Astrocyte (in vitro differentiated cells and primary cell): ENCODE results near the gene LCK. TPM values are rescaled to one million over a fixed set of nuclear protein-coding genes. Genes with fewer than 3 reads are reported as not detected.
A peak's percentile ranks its signal among the peaks of the same experiment; 100 is the strongest.

Experiments
- DNase-seq: peaks from one replicate; pipeline ENCODE4 v3.0.0-alpha.2; 2010; ENCODE audit warnings: low read depth
- FAIRE-seq: peaks from 2 replicates; lab custom pipeline; 2011; peaks lifted over from hg19 to GRCh38; lab: Jason Lieb, UNC
- H2AFZ ChIP-seq: 2 replicates; pipeline ENCODE4 v1.6.0; 2012; ENCODE audit warnings: low read depth, low read length, inconsistent platforms
- H3K27ac ChIP-seq: 2 replicates; pipeline ENCODE4 v1.5.1; 2011; ENCODE audit warnings: low read depth, low read length, inconsistent platforms
- H3K27me3 ChIP-seq: 2 replicates; pipeline ENCODE4 v1.6.0; 2011; ENCODE audit warnings: low read length, inconsistent platforms; ENCODE audit not compliant: insufficient read depth
- H3K36me3 ChIP-seq: 2 replicates; pipeline ENCODE4 v1.5.1; 2011; ENCODE audit warnings: low read length, inconsistent platforms; ENCODE audit not compliant: insufficient read depth
- H3K4me1 ChIP-seq: 2 replicates; pipeline ENCODE4 v1.5.1; 2011; ENCODE audit warnings: low read length, inconsistent platforms; ENCODE audit not compliant: insufficient read depth
- H3K4me2 ChIP-seq: 2 replicates; pipeline ENCODE4 v1.6.0; 2012; ENCODE audit warnings: low read length, inconsistent platforms
- H3K4me3 ChIP-seq: 2 replicates; pipeline ENCODE4 v1.5.1; 2011; ENCODE audit warnings: low read depth, mild to moderate bottlenecking, low read length, inconsistent platforms; ENCODE audit not compliant: insufficient read depth
- H3K79me2 ChIP-seq: 2 replicates; pipeline ENCODE4 v1.6.0; 2012; ENCODE audit warnings: mild to moderate bottlenecking, low read length, inconsistent platforms; ENCODE audit not compliant: insufficient read depth
- H3K9ac ChIP-seq: 2 replicates; pipeline ENCODE4 v1.6.0; 2012; ENCODE audit warnings: mild to moderate bottlenecking, low read length, inconsistent platforms
- H3K9me3 ChIP-seq: 2 replicates; pipeline ENCODE4 v1.5.1; 2012; ENCODE audit warnings: low read depth, mild to moderate bottlenecking, low read length, inconsistent platforms; ENCODE audit not compliant: insufficient read depth
- H4K20me1 ChIP-seq: 2 replicates; pipeline ENCODE4 v1.6.0; 2012; ENCODE audit warnings: low read length, inconsistent platforms; ENCODE audit not compliant: insufficient read depth
- H3K27ac Mint-ChIP-seq: one replicate; pipeline ENCODE4 v1.8.0; 2021; ENCODE audit warnings: mild to moderate bottlenecking, mixed read lengths; ENCODE audit not compliant: unreplicated experiment
- H3K27me3 Mint-ChIP-seq: one replicate; pipeline ENCODE4 v1.8.0; 2021; ENCODE audit warnings: low read depth, mixed read lengths; ENCODE audit not compliant: unreplicated experiment
- H3K36me3 Mint-ChIP-seq: one replicate; pipeline ENCODE4 v1.8.0; 2021; ENCODE audit warnings: low read depth, mixed read lengths; ENCODE audit not compliant: unreplicated experiment
- H3K4me1 Mint-ChIP-seq: one replicate; pipeline ENCODE4 v1.8.0; 2021; ENCODE audit warnings: low read depth, mixed read lengths; ENCODE audit not compliant: unreplicated experiment
- H3K4me3 Mint-ChIP-seq: one replicate; pipeline ENCODE4 v1.8.0; 2021; ENCODE audit warnings: mild to moderate bottlenecking, moderate library complexity, mixed read lengths; ENCODE audit not compliant: unreplicated experiment
- H3K9me3 Mint-ChIP-seq: one replicate; pipeline ENCODE4 v1.8.0; 2021; ENCODE audit warnings: mild to moderate bottlenecking, mixed read lengths; ENCODE audit not compliant: unreplicated experiment
- EZH2 ChIP-seq: IDR thresholded peaks from 2 replicates; pipeline ENCODE4 v1.6.1; 2012; ENCODE audit warnings: mild to moderate bottlenecking, low read length, inconsistent platforms; ENCODE audit not compliant: insufficient read depth
- total RNA-seq: library from RNA; stranded (reverse); gene quantifications from 2 replicates; pipeline ENCODE4 v1.2.1, GENCODE V29; 2021
- TF ChIP-seq, protein P1 (sequence below): IDR thresholded peaks from 2 replicates; pipeline ENCODE4 v1.5.1; 2011; ENCODE audit warnings: low read depth, mild to moderate bottlenecking, inconsistent platforms, low read length, moderate library complexity; ENCODE audit not compliant: insufficient read depth

The LCK gene
- total RNA-seq, 1 donor from 2014 or later, result 0.30 TPM

DNA sequence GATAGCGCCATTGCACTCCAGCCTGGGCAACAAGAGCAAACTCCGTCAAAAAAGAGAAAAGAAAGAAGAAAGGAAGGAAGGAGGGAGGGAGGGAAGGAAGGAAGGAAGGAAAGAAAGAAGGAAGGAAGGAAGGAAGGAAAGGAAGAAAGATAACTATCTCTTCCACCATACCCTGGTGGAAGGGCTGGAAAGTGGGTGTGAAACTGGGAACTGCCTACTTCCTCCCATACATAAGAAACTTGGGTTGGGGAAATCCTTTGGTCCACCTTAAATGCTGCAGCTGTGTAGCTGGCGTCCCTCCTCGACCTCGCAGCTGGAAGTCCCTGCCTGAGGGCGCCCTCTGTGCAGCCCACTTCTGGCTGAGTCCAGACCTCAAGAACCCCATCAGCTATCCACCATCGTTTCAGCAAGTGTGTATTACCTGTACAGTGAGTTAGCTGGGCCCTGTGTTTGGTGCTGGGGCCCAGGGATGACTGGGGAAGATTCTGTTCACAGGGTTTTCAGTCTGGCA, 8.7 kb upstream of the LCK start:
- no peaks in the 10 kb centered on the region for H3K27me3 Mint-ChIP-seq
- H4K20me1 ChIP-seq, result no peaks in the 10 kb centered on the region
- H3K9ac ChIP-seq, result no peak overlapping the region
- no peaks in the 10 kb centered on the region for H3K9me3 ChIP-seq
- FAIRE-seq (no peak), DNase-seq (no peak)
- no peaks in the 10 kb centered on the region for H3K36me3 Mint-ChIP-seq
- no peak overlapping the region for H3K27ac Mint-ChIP-seq
- no peaks in the 10 kb centered on the region for H3K36me3 ChIP-seq
- TF ChIP-seq, protein P1, sequence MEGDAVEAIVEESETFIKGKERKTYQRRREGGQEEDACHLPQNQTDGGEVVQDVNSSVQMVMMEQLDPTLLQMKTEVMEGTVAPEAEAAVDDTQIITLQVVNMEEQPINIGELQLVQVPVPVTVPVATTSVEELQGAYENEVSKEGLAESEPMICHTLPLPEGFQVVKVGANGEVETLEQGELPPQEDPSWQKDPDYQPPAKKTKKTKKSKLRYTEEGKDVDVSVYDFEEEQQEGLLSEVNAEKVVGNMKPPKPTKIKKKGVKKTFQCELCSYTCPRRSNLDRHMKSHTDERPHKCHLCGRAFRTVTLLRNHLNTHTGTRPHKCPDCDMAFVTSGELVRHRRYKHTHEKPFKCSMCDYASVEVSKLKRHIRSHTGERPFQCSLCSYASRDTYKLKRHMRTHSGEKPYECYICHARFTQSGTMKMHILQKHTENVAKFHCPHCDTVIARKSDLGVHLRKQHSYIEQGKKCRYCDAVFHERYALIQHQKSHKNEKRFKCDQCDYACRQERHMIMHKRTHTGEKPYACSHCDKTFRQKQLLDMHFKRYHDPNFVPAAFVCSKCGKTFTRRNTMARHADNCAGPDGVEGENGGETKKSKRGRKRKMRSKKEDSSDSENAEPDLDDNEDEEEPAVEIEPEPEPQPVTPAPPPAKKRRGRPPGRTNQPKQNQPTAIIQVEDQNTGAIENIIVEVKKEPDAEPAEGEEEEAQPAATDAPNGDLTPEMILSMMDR, result no peak
- no peak for TF ChIP-seq EZH2
- H3K27ac ChIP-seq, result no peak overlapping the region
- H3K9me3 Mint-ChIP-seq, result no peaks in the 10 kb centered on the region
- H2AFZ ChIP-seq, result no peak overlapping the region
- peak overlapping the region; percentile 90 for H3K4me3 Mint-ChIP-seq
- no peak overlapping the region for H3K4me3 ChIP-seq
- no peaks in the 10 kb centered on the region for H3K79me2 ChIP-seq
- H3K4me2 ChIP-seq, result no peak overlapping the region
- peaks cover 24% of the 10 kb centered on the region for H3K4me1 ChIP-seq
- no peaks in the 10 kb centered on the region for H3K27me3 ChIP-seq
- no peaks in the 10 kb centered on the region for H3K4me1 Mint-ChIP-seq

DNA sequence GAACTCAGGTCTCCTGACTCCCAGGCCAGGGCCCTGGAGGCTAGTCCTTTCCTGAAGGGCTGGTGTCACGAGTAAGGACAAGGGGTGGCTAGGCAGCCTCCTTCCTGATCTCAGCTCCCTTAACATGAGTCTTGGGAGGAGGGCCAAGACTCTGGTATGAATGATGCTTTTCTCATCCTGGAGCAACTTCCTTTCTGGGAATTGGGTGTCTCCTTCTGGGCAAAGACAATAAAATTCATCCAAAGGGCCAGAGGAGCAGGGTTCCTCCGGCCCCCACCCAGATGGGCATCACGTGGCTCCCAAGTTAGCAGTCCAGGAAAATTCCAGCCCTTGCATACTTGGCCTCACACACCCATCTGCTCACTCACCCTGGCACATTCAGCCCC, 4.2 kb upstream of the LCK start, which contains the start of gene FAM167B:
Gene FAM167B, plus strand, starts transcription at position 335 of the 386 bp plus-strand sequence. CDS start 200 bp downstream, outside the sequence.
- Histone ChIP-seq H3K4me2 (peak within 1 kb of the TSS; percentile 72), H4K20me1 (no peaks in the 10 kb centered on the region), H3K27me3 (no peaks in the 10 kb centered on the region), H3K27ac (no peak within 1 kb of the TSS), H3K4me3 (no peak within 1 kb of the TSS), H3K4me1 (peaks cover 23% of the 10 kb centered on the region), H3K79me2 (no peaks in the 10 kb centered on the region), H2AFZ (peak within 1 kb of the TSS; percentile 32), H3K36me3 (no peaks in the 10 kb centered on the region), H3K9ac (no peak within 1 kb of the TSS), H3K9me3 (no peaks in the 10 kb centered on the region)
- H3K36me3 Mint-ChIP-seq, result no peaks in the 10 kb centered on the region
- H3K4me3 Mint-ChIP-seq, result peak within 1 kb of the TSS; percentile 54
- peaks cover 2% of the 10 kb centered on the region for H3K9me3 Mint-ChIP-seq
- no peak within 1 kb of the TSS for H3K27ac Mint-ChIP-seq
- H3K27me3 Mint-ChIP-seq, result peaks cover 1% of the 10 kb centered on the region
- no peak for TF ChIP-seq EZH2
- TF ChIP-seq, protein P1, result no peak
- FAIRE-seq (no peak), DNase-seq (peak; percentile 57)
- peaks cover 10% of the 10 kb centered on the region for H3K4me1 Mint-ChIP-seq

DNA sequence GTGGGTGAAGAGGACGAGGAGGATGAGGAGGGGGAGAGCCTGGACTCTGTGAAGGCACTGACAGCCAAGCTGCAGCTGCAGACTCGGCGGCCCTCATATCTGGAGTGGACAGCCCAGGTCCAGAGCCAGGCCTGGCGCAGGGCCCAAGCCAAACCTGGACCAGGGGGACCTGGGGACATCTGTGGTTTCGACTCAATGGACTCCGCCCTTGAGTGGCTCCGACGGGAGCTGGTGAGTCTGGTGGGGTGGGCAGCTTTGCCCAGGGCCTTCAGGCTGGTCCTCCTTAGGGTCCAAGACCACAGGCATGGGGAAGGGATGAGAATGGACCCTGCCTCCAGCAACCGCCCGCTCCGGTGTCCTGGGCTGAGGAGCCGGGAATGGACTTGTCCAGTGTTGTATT, 3.6 kb upstream of the LCK start:
- DNase-seq (no peak), FAIRE-seq (no peak)
- H3K27ac Mint-ChIP-seq, result no peak overlapping the region
- H3K4me1 ChIP-seq, result peaks cover 23% of the 10 kb centered on the region
- no peaks in the 10 kb centered on the region for H3K27me3 ChIP-seq
- no peaks in the 10 kb centered on the region for H4K20me1 ChIP-seq
- no peaks in the 10 kb centered on the region for H3K36me3 Mint-ChIP-seq
- peaks cover 10% of the 10 kb centered on the region for H3K4me1 Mint-ChIP-seq
- H3K9me3 ChIP-seq, result no peaks in the 10 kb centered on the region
- no peak overlapping the region for H2AFZ ChIP-seq
- no peak overlapping the region for H3K4me3 Mint-ChIP-seq
- no peak overlapping the region for H3K4me2 ChIP-seq
- no peaks in the 10 kb centered on the region for H3K36me3 ChIP-seq
- no peak for TF ChIP-seq EZH2
- TF ChIP-seq, protein P1, result no peak
- H3K4me3 ChIP-seq, result no peak overlapping the region
- H3K9me3 Mint-ChIP-seq, result peaks cover 2% of the 10 kb centered on the region
- peaks cover 5% of the 10 kb centered on the region for H3K27me3 Mint-ChIP-seq
- no peak overlapping the region for H3K27ac ChIP-seq
- H3K9ac ChIP-seq, result no peak overlapping the region
- H3K79me2 ChIP-seq, result no peaks in the 10 kb centered on the region
